NCI-H1105 treated with DMSO at 0.1 percent for 48 hours (cell line): ENCODE results near the gene LGR6.
"Not testable (repeated sequence)": the region's sequence is repeated elsewhere in the genome, so short reads cannot be mapped to it uniquely, and the experiment has no call there.

Source experiments
- DNase-seq: peaks from one replicate; lab custom pipeline; 2025; lab: John Stamatoyannopoulos, UW

Gene LGR6

GRCh38 chr1:202343652-202344349 is 150.2 kb downstream of the LGR6 start:
- DNase-seq: peak; percentile 81

GRCh38 chr1:202348005-202348508 is 154.5 kb downstream of the LGR6 start:
- DNase-seq: no peak

DNA sequence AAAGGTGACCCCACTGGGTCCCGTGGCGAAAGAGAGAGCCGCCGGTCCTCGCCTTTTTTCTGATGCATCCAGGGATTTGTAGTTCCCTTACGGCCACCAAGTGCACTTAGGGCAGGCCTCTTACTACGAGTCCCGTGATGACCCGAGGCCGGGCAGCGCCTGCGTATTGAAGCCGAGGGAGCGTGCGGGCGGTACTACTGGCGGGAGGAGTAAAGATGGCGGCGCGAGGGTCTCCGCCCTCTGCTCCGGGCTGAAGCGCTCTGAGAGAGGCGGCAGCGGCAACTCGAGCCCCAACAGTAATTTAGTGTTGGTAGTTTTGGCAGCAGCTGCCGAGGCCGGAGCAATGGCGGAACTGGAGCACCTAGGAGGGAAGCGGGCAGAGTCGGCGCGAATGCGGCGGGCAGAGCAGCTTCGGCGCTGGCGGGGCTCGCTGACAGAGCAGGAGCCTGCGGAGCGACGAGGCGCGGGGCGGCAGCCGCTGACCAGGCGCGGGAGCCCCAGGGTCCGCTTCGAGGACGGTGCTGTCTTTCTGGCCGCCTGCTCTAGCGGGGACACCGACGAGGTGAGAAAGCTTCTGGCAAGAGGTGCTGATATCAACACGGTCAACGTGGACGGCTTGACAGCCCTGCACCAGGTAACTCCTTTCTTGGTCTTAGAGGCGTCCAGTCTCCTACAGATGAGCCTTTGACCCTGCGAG is 155.1 kb downstream of the LGR6 start, which contains the start of gene PPP1R12B:
Gene PPP1R12B (plus strand): TSS at position 191 of the 697 bp plus-strand sequence. CDS start 153 bp downstream, at position 344.
- DNase-seq: peak; percentile 99

DNA sequence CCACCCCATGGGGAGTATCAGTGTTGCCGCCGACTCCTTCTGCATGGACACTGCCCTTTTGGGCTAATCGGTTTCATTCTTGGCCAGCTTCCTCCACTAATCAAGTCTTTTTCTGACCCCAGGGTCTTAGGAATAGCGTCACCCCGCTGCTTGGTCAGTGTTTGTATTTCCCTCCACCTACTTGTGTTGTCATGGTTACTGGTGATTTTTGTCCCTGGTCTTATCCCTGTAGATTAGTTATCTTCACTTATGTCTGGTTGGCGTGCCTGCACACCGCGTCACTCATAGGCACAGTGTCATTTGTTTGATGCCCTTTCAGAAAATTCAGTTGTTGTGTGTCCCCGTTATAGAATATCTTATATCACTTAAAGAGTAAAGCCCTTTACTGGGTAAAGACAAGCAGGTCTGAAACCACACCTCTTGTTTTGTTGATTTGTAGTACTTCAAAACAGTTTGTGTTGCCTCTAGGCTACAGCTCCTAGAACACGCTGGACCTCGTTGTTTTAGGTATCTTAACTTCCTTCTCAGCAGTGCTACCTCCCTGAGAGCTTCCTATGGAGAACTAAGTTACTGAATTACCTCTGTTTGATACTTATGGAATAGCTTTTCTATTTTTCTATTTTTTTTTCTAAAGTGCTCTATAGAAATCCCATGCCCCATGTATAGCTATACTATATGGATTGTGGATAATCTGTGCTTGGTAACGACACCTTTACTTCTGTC is 155.8 kb downstream of the LGR6 start:
- peak; percentile 22 for DNase-seq

DNA sequence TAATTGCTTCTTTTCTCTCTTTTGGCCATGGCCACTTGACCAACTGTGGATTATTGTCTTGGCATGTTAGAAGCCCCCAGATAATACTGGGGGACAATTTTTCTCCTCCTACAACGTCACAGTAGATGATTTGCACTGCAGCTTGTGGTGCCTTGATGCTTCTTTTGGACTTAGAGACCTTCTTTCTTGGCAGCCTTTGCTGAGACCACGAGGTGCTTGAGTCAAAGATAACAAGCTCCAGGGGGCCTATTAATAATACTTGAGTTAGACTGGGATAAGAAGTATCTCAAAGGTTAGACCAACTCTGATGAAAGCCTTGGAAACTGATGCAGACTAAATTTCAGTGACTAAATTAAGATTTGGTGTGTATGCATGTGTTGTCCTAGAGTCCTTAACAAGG is 158.1 kb downstream of the LGR6 start:
- no peak for DNase-seq

DNA sequence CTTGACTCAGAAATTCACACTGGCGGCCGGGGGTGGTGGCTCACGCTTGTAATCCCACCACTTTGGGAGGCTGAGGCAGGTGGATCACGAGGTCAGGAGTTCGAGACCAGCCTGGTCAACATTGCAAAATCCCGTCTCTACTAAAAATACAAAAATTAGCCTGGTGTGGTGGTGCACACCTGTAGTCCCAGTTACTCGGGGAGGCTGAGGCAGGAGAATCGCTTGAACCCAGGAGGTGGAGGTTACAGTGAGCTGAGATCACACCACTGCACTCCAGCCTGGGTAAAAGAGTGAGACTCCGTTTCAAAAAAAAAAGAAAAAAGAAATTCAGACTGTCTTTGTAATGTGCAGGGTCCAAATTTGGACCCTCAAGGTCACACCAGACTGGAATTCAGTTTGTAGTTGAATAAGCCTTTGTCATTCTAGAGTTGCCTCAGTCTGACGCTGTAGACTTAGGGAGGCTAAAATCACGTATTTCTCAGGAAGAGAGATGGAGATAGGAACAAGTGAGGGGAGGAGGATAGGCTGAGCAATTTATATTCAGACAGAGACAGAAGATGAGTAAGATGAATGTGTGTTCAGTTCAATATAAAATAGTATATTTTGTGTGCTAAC is 159.1 kb downstream of the LGR6 start:
- DNase-seq: not testable (repeated sequence)

- DNase-seq: no peak
Observed at GRCh38 chr1:202355944-202356553, 162.4 kb downstream of the LGR6 start.

GRCh38 chr1:202357506-202357905 is 163.9 kb downstream of the LGR6 start:
- no peak for DNase-seq

- DNase-seq: no peak
Observed at GRCh38 chr1:202361224-202361623, 167.6 kb downstream of the LGR6 start.

DNA sequence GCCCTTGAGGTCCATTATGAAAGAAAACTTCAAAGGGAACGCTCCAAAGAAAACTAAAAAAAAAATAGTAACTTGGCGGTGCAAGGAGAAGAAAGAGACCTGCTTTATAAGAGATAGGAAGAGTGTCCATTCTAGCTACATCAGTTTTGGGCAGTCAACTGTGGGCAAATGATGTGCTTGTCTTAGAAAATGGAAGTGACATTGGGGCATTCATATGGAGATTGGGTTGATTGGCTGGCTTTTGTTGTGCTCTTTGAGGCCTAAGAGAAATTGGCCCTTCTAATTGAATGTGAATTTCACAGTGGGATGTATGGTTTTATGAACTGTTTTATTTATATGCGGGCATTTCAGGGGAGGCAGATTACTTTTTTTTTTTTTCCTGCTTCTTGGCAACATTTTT is 168.1 kb downstream of the LGR6 start:
- DNase-seq: no peak

DNA sequence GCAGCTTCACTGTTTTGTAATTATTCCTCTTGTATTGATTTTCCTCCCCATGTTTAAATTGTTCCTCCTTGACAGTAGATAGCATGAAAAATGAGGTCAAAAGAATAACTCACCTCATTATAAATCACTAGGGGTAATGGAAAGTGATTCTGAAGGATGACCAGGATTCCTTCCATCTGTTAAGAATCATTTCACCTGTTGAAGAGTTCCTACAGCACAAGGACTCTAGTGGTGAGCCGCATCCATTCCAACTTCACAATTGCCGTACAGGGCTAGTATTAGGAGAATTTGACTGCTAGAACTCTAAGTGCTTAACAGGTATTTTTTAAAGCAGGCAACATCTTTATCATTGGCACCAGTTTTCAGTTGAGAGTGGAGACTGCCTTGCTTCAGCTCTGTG is 168.6 kb downstream of the LGR6 start:
- no peak for DNase-seq

DNA sequence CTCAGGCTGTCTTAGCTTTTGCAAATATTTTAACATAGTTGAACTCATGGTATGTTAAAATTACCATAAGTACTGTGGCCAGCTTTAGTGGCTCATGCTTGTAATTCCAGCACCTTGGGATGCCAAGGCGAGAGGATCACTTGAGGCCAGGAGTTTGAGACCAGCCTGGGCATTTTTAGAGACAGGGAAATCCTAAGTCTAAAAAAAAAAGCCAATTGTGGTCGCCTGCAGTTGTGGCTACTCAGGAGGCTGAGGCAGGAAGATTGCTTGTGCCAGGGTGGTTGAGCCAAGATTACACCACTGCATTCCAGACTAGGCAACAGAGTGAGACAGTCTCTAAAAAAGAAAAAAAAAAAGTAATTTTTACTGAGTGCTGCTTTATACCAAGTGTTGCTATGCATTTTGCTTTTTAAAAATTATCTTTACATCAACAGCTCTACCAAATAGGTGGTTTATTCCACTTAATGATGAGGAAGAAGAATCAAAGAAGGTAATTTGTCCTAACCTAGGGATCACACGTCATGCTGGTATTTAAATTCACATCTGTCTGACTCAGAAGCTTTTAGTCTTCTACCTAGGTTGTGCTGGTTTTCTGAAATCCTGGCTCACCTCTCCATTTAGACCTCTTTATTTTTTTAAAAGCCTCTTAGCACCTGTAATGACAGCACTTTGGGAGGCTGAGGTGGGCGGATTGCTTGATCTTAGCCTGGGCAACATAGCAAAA is 171.7 kb downstream of the LGR6 start:
- DNase-seq: no peak

GRCh38 chr1:202367271-202367670 is 173.7 kb downstream of the LGR6 start:
- DNase-seq: no peak
